HepG2 (cell line): ENCODE data around the gene LRIT1. TPM values are rescaled to one million over a fixed set of nuclear protein-coding genes. Genes with fewer than 3 reads are reported as not detected.

Source experiments
- ATAC-seq: fragments of 200-7000 bp; cut with Tn5 transposase; 3 replicates; pipeline ENCODE4 v1.9.1; 2020; ENCODE audit warnings: mild to moderate bottlenecking, moderate library complexity
- BruUV-seq: library from RNA; stranded (reverse); fragments of 400-500 nt; replicated peaks from 2 replicates; lab custom pipeline; 2021; lab: Mats Ljungman, UMichigan
- CTCF ChIA-PET: fragments of 300-600 bp; formaldehyde crosslinking; extraction: SDS; loops from one replicate; lab custom pipeline; 2021; ENCODE audit warnings: low total read pairs, inconsistent platforms, low intra/inter-chr PET ratio; lab: Yijun Ruan, JAX
- POLR2A ChIA-PET: fragments of 350-600 bp; sonication (Branson Sonifier 250); formaldehyde crosslinking; loops from one replicate; lab custom pipeline; 2020; ENCODE audit warnings: antibody characterized with exemption, inconsistent platforms; lab: Yijun Ruan, JAX
- DNase-seq: peaks from one replicate; pipeline ENCODE4 v3.0.0-alpha.2; 2015; ENCODE audit warnings: low spot score
- FAIRE-seq: peaks from 3 replicates; lab custom pipeline; 2011; peaks lifted over from hg19 to GRCh38; lab: Jason Lieb, UNC
- H2AFZ ChIP-seq: one replicate; pipeline ENCODE4 v1.6.1; 2011; ENCODE audit warnings: low read length, inconsistent platforms
- H3K27ac ChIP-seq: fragments of 300-600 bp; 3 replicates; pipeline ENCODE4 v1.8.0; 2011; ENCODE audit warnings: mixed run types, mild to moderate bottlenecking, mixed read lengths, low read length, inconsistent platforms; ENCODE audit not compliant: insufficient read depth; ENCODE audit errors: extremely low read length
- H3K27me3 ChIP-seq, 2 experiments: fragments of 200-600 bp in 1 of 2; 2 replicates in 1 of 2; 3 replicates in 1 of 2; pipeline versions ENCODE4 v1.6.0 to v1.8.0; 2011; ENCODE audit warnings: low read length in 2 of 2, mild to moderate bottlenecking in 2 of 2, moderate library complexity in 2 of 2, inconsistent platforms in 1 of 2; ENCODE audit not compliant: insufficient read depth in 2 of 2, control insufficient read depth in 1 of 2
- H3K36me3 ChIP-seq, 2 experiments: fragments of 200-600 bp in 1 of 2; replicated peaks in 1 of 2; 2 replicates in 1 of 2; 3 replicates in 1 of 2; pipeline versions ENCODE4 v1.5.1 to v1.8.0; 2011; ENCODE audit warnings: low read length in 2 of 2, inconsistent platforms in 1 of 2; ENCODE audit not compliant: insufficient read depth in 2 of 2, control insufficient read depth in 1 of 2
- H3K4me1 ChIP-seq: 2 replicates; pipeline ENCODE4 v1.5.1; 2012; ENCODE audit warnings: low read length, inconsistent platforms; ENCODE audit not compliant: insufficient read depth
- H3K4me2 ChIP-seq: 2 replicates; pipeline ENCODE4 v1.6.0; 2011; ENCODE audit warnings: low read depth, low read length, inconsistent platforms
- H3K4me3 ChIP-seq, 3 experiments: fragments of 200-600 bp in 1 of 3; sonication (generic), shearing (Covaris generic) in 1 of 3; replicated peaks in 1 of 3; 2 replicates each; pipeline ENCODE4 v1.5.1; 2011 to 2016; ENCODE audit warnings: low read length in 3 of 3, inconsistent platforms in 2 of 3, low read depth in 2 of 3, mild to moderate bottlenecking in 2 of 3, control low read depth in 1 of 3, mixed read lengths in 1 of 3; ENCODE audit not compliant: insufficient read depth in 1 of 3
- H3K79me2 ChIP-seq: one replicate; pipeline ENCODE4 v1.6.1; 2011; ENCODE audit warnings: low read length, inconsistent platforms; ENCODE audit not compliant: insufficient read depth
- H3K9ac ChIP-seq: 2 replicates; pipeline ENCODE4 v1.6.0; 2011; ENCODE audit warnings: mild to moderate bottlenecking, low read depth, low read length, inconsistent platforms; ENCODE audit not compliant: insufficient read depth
- H3K9me3 ChIP-seq: 2 replicates; pipeline ENCODE4 v1.5.1; 2012; ENCODE audit warnings: mild to moderate bottlenecking, low read length
- H4K20me1 ChIP-seq: 2 replicates; pipeline ENCODE4 v1.6.0; 2011; ENCODE audit warnings: inconsistent platforms, mild to moderate bottlenecking, low read length, moderate library complexity; ENCODE audit not compliant: insufficient read depth
- AGO2 ChIP-seq: fragments of 200-400 bp; formaldehyde crosslinking; optimal IDR thresholded peaks from 2 replicates; pipeline ENCODE3; 2017; ENCODE audit warnings: mild to moderate bottlenecking, low read depth, low read length, moderate library complexity
- ATF7 ChIP-seq, 2 experiments: fragments of 450-650 bp in 1 of 2; sonication (generic) in 1 of 2; formaldehyde crosslinking in 1 of 2; IDR thresholded peaks; 2 replicates each; pipeline versions ENCODE4 v1.4.0 to v1.6.1; 2016 to 2020; ENCODE audit warnings: antibody characterized with exemption in 1 of 2, mild to moderate bottlenecking in 1 of 2, missing genetic modification reagents in 1 of 2
- HOXA7 ChIP-seq: sonication (generic); formaldehyde crosslinking; IDR thresholded peaks from 2 replicates; pipeline ENCODE4 v1.8.1; 2022; ENCODE audit warnings: mild to moderate bottlenecking, missing genetic modification reagents, moderate library complexity
- KAT8 ChIP-seq: IDR thresholded peaks from 2 replicates; pipeline ENCODE4 v1.6.1; 2016; ENCODE audit warnings: missing genetic modification reagents, missing compliant biosample characterization
- ZFP36 ChIP-seq: fragments of 150-350 bp; IDR thresholded peaks from 2 replicates; pipeline ENCODE4 v1.6.1; 2018; ENCODE audit warnings: borderline replicate concordance, low read length, low read depth; ENCODE audit not compliant: partially characterized antibody
- ZNF224 ChIP-seq: sonication (generic); formaldehyde crosslinking; IDR thresholded peaks from 2 replicates; pipeline ENCODE4 v1.5.0; 2020; ENCODE audit warnings: mild to moderate bottlenecking, missing genetic modification reagents
- ZNF432 ChIP-seq: sonication (generic); formaldehyde crosslinking; IDR thresholded peaks from 2 replicates; pipeline ENCODE4 v1.5.0; 2020; ENCODE audit warnings: missing genetic modification reagents, mild to moderate bottlenecking, borderline replicate concordance
- ZNF747 ChIP-seq: sonication (generic); formaldehyde crosslinking; IDR thresholded peaks from 2 replicates; pipeline ENCODE4 v1.8.1; 2023; ENCODE audit warnings: missing genetic modification reagents, mild to moderate bottlenecking, borderline replicate concordance
- WGBS: methylation state at CpG from one replicate; pipeline ENCODE4 v1.1.6; 2017; ENCODE audit warnings: low lambda C conversion rate; 5-methylcytosine and 5-hydroxymethylcytosine counted together
- in situ Hi-C: cut with HindIII; loops from 2 replicates; pipeline ENCODE4 v1.10.0; 2017; ENCODE audit warnings: low pct_unique_long_range_greater_than_20kb; ENCODE audit not compliant: extremely low pct_ligation_motif_present
- intact Hi-C: fragments of 100-400 bp; cut with micrococcal nuclease; formaldehyde crosslinking; loops from one replicate; pipeline ENCODE4 v1.10.0; 2022; ENCODE audit not compliant: unreplicated experiment
- polyA plus RNA-seq, 8 experiments: library from polyadenylated mRNA; depleted of rRNA in 3 of 8; stranded (reverse) in 7 of 8; unstranded in 1 of 8; fragments of >200 nt; fragmentation: Illumina TruSeq in 4 of 8; extraction: Trizol in 4 of 8; gene quantifications; 2 replicates each; pipeline versions ENCODE4 v1.2.1 to v1.2.3, GENCODE V29; 2011 to 2016; ENCODE audit warnings: low read depth in 4 of 8, missing spikeins in 1 of 8, mixed read lengths in 1 of 8; ENCODE audit not compliant: insufficient read depth in 1 of 8
- total RNA-seq, 5 experiments: library from RNA; depleted of rRNA; stranded (reverse); fragments of >200 nt; fragmentation: Illumina TruSeq; extraction: Trizol; gene quantifications; 2 replicates each; pipeline ENCODE4 v1.2.3, GENCODE V29; 2016; ENCODE audit warnings: low read depth in 1 of 5

LRIT1 gene
- total and polyA plus RNA-seq, 2 of the 13 experiments (the other 11 are each of a cell fraction or from before 2014, with no cell fraction given) = not detected

DNA sequence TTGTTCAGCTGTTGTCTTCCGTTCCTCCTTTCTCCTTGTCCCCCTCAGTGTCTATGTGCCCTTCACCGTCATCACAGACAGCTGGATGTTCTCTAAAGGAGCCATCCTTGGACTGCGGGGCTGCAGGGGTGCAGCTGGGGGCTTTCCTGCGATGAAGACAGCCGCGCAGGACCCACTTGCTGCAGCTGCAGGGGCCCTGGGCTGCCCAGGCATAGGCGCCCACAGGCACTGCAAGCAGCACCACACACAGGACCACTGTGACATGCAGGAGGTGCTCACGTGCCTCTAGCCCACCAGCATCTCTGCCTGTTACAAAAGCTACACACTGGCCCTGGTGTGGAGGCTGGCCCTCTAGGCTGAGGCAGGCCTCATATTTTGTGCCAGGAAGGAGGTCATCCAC lies 19.4 kb downstream of the LRIT1 start:
- no peaks in the 10 kb centered on the region for H3K27me3 ChIP-seq
- H3K4me3 ChIP-seq = no peak overlapping the region
- TF ChIP-seq ZFP36 = no peak
- no peak for TF ChIP-seq ZNF747 (CRISPR knock-in tag)
- peaks cover 6% of the 10 kb centered on the region; the same call in 1 of the 2 replicates for H3K9me3 ChIP-seq
- H3K36me3 ChIP-seq = no peaks in the 10 kb centered on the region
- WGBS = 17% methylated on average over 4 of the region's 8 CpGs
- H3K79me2 ChIP-seq = no peaks in the 10 kb centered on the region
- ATAC-seq (no peak), DNase-seq (no peak), FAIRE-seq (no peak)
- CTCF ChIA-PET = no interaction called here
- no peak overlapping the region for H3K4me2 ChIP-seq
- POLR2A ChIA-PET = no interaction called here
- H2AFZ ChIP-seq = no peak overlapping the region
- H3K9ac ChIP-seq = no peak overlapping the region
- no peak overlapping the region for H3K27ac ChIP-seq
- in situ Hi-C loops (no loop called here), intact Hi-C loops (no loop called here)
- no peaks in the 10 kb centered on the region for H3K4me1 ChIP-seq
- H4K20me1 ChIP-seq = no peaks in the 10 kb centered on the region
- BruUV-seq = no TSS peak

GRCh38 chr10:84217746-84218145 lies 23.6 kb downstream of the LRIT1 start:
- FAIRE-seq (no peak), ATAC-seq (no peak), DNase-seq (no peak)
- Histone ChIP-seq H3K27ac (no peak overlapping the region), H3K4me2 (no peak overlapping the region), H3K79me2 (no peaks in the 10 kb centered on the region), H4K20me1 (no peaks in the 10 kb centered on the region), H2AFZ (no peak overlapping the region), H3K4me3 (no peak overlapping the region), H3K9ac (no peak overlapping the region), H3K27me3 (no peaks in the 10 kb centered on the region), H3K4me1 (no peaks in the 10 kb centered on the region), H3K36me3 (no peaks in the 10 kb centered on the region), H3K9me3 (peaks cover 6% of the 10 kb centered on the region; the same call in 1 of the 2 replicates)
- no peak for TF ChIP-seq KAT8
- TF ChIP-seq ZNF432 (CRISPR knock-in tag) = no peak
- TF ChIP-seq ATF7 (IDR thresholded peaks at IDR 0.05) = no peak
- TF ChIP-seq ATF7 (CRISPR knock-in tag; IDR thresholded peaks at IDR 0.05) = no peak
- TF ChIP-seq AGO2 = no peak
- TF ChIP-seq ZNF224 (CRISPR knock-in tag) = no peak
- TF ChIP-seq HOXA7 (CRISPR knock-in tag) = no peak
- intact Hi-C loops (no loop called here), in situ Hi-C loops (no loop called here)
- CTCF ChIA-PET = no interaction called here
- BruUV-seq = no TSS peak
- 31% methylated on average over 4 of the region's 4 CpGs for WGBS
- POLR2A ChIA-PET = no interaction called here
